Measurements from ENCODE around the gene ARF3.

ARF3 gene

GRCh38 chr12:48980389-48980952, 23.2 kb upstream of the ARF3 start:
- Histone ChIP-seq H3K36me3 (ENCODE audit: insufficient read depth, low read length) (no peaks in the 10 kb centered on the region), H3K4me3 (ENCODE audit: low read length, poor library complexity, severe bottlenecking) (no peak overlapping the region), H3K4me2 (ENCODE audit: low read depth, low read length, poor library complexity, severe bottlenecking) (no peak overlapping the region), H4K20me1 (ENCODE audit: insufficient read depth, low read length, poor library complexity, severe bottlenecking) (no peaks in the 10 kb centered on the region), H3K79me2 (ENCODE audit: insufficient read depth, low read length) (no peaks in the 10 kb centered on the region), H3K9ac (ENCODE audit: low read depth, low read length, poor library complexity, severe bottlenecking) (no peak overlapping the region), H3K4me1 (ENCODE audit: insufficient read depth, low read length, poor library complexity, severe bottlenecking) (peaks cover 4% of the 10 kb centered on the region), H3K27me3 (ENCODE audit: insufficient read depth, low read length, poor library complexity, severe bottlenecking) (no peaks in the 10 kb centered on the region), H3K9me2 (replicated peaks; ENCODE audit: low read depth, low read length) (no peaks in the 10 kb centered on the region), H3K9me3 (ENCODE audit: insufficient read depth, low read depth, low read length) (no peaks in the 10 kb centered on the region), H3F3A (ENCODE audit: low read depth) (no peaks in the 10 kb centered on the region), H2AFZ (ENCODE audit: low read length) (no peak overlapping the region)
- TF ChIP-seq EZH2phosphoT487 (IDR thresholded peaks at IDR 0.05; ENCODE audit: borderline replicate concordance) (no peak), CTCF (conservative IDR thresholded peaks at IDR 0.05; ENCODE audit: low read length) (no peak)

DNA sequence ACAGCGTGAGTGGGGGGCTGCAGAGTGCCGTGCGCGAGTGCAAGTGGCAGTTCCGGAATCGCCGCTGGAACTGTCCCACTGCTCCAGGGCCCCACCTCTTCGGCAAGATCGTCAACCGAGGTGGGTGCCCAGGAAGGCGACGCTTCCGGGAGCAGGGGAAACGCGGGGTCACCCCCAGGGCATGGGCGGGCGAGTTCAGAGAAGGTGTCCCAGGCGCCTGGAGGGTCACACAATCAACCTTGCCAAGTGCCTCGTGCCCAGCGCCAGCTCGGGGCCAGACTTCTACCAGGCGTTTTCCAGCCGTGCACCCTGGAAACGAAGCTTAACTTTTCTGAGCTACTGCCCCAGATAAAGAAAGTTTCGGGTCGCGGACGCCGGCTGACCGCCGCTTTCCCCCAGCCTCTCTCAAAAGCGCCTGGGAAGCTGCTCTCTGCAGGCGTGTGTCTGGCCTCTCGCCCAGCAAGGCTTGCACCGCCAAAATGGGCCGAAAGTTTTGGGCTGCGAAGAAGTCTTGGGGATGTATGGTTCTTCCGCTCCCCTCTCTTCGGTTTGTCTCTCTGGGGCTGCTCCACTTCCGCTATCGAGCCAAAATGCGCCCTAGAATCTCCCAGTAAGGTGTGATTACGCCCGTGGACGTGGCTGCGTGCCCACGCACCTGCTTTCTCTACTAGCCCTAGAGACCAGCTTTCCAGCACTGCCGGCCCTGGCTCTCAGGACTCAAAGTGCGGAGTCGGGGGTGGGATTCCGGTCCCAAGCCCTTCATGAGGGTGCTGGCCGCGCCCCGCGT, 22.5 kb upstream of the ARF3 start:
- Histone ChIP-seq H3K4me3 (ENCODE audit: low read length, poor library complexity, severe bottlenecking) (no peak overlapping the region), H3K4me1 (ENCODE audit: insufficient read depth, low read length, poor library complexity, severe bottlenecking) (peaks cover 4% of the 10 kb centered on the region), H3K9me2 (replicated peaks; ENCODE audit: low read depth, low read length) (no peaks in the 10 kb centered on the region), H3K9me3 (ENCODE audit: insufficient read depth, low read depth, low read length) (no peaks in the 10 kb centered on the region), H3K79me2 (ENCODE audit: insufficient read depth, low read length) (no peaks in the 10 kb centered on the region), H3F3A (ENCODE audit: low read depth) (no peaks in the 10 kb centered on the region), H2AFZ (ENCODE audit: low read length) (no peak overlapping the region), H3K36me3 (ENCODE audit: insufficient read depth, low read length) (no peaks in the 10 kb centered on the region), H4K20me1 (ENCODE audit: insufficient read depth, low read length, poor library complexity, severe bottlenecking) (no peaks in the 10 kb centered on the region), H3K27me3 (ENCODE audit: insufficient read depth, low read length, poor library complexity, severe bottlenecking) (no peaks in the 10 kb centered on the region), H3K4me2 (ENCODE audit: low read depth, low read length, poor library complexity, severe bottlenecking) (no peak overlapping the region), H3K9ac (ENCODE audit: low read depth, low read length, poor library complexity, severe bottlenecking) (no peak overlapping the region)
- TF ChIP-seq CTCF (conservative IDR thresholded peaks at IDR 0.05; ENCODE audit: low read length): no peak
- no peak for TF ChIP-seq EZH2phosphoT487 (IDR thresholded peaks at IDR 0.05; ENCODE audit: borderline replicate concordance)

GRCh38 chr12:48978741-48979601, 21.7 kb upstream of the ARF3 start:
- H4K20me1 ChIP-seq (ENCODE audit: insufficient read depth, low read length, poor library complexity, severe bottlenecking): no peaks in the 10 kb centered on the region
- H3K27me3 ChIP-seq (ENCODE audit: insufficient read depth, low read length, poor library complexity, severe bottlenecking): no peaks in the 10 kb centered on the region
- H3K4me3 ChIP-seq (ENCODE audit: low read length, poor library complexity, severe bottlenecking): no peak overlapping the region
- no peaks in the 10 kb centered on the region for H3K79me2 ChIP-seq (ENCODE audit: insufficient read depth, low read length)
- no peak for TF ChIP-seq CTCF (conservative IDR thresholded peaks at IDR 0.05; ENCODE audit: low read length)
- TF ChIP-seq EZH2phosphoT487 (IDR thresholded peaks at IDR 0.05; ENCODE audit: borderline replicate concordance): no peak
- H3K4me2 ChIP-seq (ENCODE audit: low read depth, low read length, poor library complexity, severe bottlenecking): no peak overlapping the region
- H3K36me3 ChIP-seq (ENCODE audit: insufficient read depth, low read length): no peaks in the 10 kb centered on the region
- H3K9ac ChIP-seq (ENCODE audit: low read depth, low read length, poor library complexity, severe bottlenecking): no peak overlapping the region
- no peaks in the 10 kb centered on the region for H3K9me3 ChIP-seq (ENCODE audit: insufficient read depth, low read depth, low read length)
- H3F3A ChIP-seq (ENCODE audit: low read depth): no peaks in the 10 kb centered on the region
- peaks cover 4% of the 10 kb centered on the region for H3K4me1 ChIP-seq (ENCODE audit: insufficient read depth, low read length, poor library complexity, severe bottlenecking)
- no peaks in the 10 kb centered on the region for H3K9me2 ChIP-seq (replicated peaks; ENCODE audit: low read depth, low read length)
- H2AFZ ChIP-seq (ENCODE audit: low read length): no peak overlapping the region
